ENCODE results near the gene PRAMEF33.
"Not testable (repeated sequence)": the region's sequence is repeated elsewhere in the genome, so short reads cannot be mapped to it uniquely, and the experiment has no call there.

The PRAMEF33 gene

DNA sequence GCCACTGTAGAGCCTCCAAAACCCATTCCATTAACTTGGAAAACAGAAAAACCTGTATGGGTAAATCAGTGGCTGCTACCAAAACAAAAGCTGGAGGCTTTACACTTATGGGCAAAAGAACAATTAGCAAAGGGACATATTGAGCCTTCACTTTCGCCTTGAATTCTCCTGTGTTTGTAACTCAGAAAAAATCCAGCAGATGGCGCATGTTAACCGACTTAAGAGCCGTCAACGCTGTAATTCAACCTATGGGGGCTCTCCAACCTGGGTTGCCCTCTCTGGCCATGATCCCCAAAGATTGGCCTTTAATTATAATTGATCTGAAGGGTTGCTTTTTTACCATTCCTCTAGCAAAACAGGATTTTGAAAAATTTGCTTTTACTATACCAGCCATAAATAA lies 53.4 kb downstream of the PRAMEF33 start:
- TF ChIP-seq, protein P1, sequence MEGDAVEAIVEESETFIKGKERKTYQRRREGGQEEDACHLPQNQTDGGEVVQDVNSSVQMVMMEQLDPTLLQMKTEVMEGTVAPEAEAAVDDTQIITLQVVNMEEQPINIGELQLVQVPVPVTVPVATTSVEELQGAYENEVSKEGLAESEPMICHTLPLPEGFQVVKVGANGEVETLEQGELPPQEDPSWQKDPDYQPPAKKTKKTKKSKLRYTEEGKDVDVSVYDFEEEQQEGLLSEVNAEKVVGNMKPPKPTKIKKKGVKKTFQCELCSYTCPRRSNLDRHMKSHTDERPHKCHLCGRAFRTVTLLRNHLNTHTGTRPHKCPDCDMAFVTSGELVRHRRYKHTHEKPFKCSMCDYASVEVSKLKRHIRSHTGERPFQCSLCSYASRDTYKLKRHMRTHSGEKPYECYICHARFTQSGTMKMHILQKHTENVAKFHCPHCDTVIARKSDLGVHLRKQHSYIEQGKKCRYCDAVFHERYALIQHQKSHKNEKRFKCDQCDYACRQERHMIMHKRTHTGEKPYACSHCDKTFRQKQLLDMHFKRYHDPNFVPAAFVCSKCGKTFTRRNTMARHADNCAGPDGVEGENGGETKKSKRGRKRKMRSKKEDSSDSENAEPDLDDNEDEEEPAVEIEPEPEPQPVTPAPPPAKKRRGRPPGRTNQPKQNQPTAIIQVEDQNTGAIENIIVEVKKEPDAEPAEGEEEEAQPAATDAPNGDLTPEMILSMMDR (conservative IDR thresholded peaks at IDR 0.05; ENCODE audit: low read depth, low read length) = peak; percentile 47
- DNase-seq (ENCODE audit: low read depth) = peak; percentile 2
- not testable (repeated sequence) for H3K4me3 ChIP-seq (ENCODE audit: low read length)
